Activated naive CD4-positive, alpha-beta T cell treated with Interleukin-2 at 50 U/mL for 16 hours (primary cell): ENCODE results near the gene PDZD4.

Experiments used
- DNase-seq: peaks from one replicate; pipeline ENCODE4 v3.0.0-alpha.2; 2020

PDZD4 gene

DNA sequence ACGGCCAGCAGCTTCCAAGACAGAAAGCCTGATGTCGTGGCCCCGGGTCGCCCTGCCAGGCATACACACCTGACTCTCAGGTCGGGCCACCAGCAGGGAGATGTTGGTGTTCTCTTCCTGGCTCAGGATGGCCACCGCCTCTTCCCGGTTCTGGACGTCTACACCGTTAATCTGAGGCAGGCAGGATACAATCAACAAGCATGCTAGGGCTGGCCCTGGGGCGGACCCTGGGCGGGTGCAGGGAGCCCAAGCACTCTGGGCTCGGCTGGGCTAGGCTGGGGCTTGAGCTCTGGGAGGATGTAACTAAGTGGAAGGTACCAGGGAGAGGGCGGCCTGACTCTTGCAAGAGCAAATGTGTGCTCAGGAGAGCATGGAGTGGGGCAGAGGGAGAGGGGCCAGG, 24.9 kb downstream of the PDZD4 start:
- no peak for DNase-seq

DNA sequence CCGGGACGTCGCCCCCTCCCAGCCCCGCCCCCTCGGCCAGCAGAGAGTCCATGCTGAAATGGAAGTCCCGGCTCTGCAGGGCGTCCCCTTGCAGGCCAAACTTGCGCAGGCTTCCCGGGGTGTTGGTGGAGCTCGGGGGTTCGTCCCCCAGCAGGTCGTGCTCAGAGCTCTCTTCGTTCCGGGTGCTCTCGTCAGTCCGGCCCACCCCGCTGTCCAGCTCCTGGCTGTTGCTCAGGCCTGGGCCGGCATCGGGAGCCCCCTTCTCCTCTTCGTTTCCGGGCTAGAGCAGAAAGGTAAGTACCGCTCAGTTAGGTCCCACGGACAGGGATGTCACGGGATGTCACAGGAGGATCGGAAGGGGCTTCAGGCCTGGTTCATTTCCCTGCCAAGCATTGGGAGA, 25.7 kb downstream of the PDZD4 start:
- DNase-seq, result no peak

DNA sequence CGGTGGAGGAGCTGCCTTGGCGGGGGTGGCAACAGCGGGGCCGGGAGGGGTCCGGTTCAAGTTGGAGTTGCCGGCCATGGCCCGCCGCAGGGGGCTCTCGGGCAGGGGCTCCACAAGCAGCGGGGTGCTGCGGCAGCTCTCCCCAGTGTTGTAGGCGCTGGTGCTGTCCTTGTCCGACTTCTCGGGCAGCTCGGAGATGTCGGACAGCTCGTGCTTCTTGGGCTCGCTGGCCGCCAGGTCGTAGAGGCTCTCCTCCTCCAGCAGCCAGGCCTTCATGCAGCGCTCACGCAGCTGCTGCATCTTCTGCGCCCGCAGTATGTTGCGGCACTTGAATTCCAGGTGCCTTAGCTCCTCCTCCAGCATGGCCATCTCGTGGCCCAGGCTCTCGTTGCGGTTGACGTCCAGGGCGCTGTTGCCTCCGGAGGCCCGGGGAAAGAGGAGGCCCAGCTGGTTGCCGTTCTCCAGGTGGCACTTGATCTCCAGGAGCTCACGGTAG, 26.2 kb downstream of the PDZD4 start:
- DNase-seq, result no peak

DNA sequence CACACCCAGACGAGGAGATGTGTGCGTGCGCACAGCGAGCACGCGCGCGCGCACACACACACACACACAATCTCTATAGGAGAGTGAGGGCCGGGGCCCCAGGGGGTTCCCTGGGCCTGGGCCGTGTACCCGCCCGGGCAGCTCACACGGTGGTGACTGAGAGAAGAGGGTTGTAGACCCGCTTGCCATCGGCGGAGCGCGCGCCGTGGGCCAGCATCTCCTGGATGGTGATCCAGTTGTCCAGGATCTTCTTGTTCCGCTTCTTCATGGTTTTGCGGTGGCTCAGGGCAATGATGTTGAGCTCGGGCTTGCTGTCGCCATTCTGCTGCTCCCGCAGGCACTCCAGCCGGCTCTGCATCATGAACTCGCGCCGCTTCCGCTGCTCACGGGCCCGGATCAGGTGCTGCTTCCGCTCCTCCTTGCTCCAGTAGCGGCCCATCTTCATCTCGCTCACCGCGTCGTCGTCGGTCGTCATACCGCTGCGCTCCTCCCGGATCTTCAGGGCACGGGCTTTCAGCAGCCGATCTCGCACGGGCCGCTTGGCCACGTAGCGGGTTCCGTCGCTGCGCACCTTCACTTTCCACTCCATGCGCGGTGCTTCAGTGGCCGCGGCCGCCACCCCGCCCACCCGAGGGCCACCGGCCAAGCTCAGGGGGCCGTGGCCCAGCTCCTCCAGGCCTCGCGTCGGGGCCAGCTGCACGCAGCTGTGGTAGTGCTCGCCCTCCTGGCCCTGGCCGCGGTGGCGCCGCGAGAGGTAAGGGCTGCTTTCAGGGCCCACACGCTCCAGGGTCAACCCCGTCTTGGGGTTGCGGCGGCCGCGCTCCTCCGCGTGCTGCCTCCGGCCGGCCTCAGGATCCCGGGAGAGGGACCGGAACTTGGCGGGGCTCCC, 26.9 kb downstream of the PDZD4 start:
- DNase-seq, result no peak

DNA sequence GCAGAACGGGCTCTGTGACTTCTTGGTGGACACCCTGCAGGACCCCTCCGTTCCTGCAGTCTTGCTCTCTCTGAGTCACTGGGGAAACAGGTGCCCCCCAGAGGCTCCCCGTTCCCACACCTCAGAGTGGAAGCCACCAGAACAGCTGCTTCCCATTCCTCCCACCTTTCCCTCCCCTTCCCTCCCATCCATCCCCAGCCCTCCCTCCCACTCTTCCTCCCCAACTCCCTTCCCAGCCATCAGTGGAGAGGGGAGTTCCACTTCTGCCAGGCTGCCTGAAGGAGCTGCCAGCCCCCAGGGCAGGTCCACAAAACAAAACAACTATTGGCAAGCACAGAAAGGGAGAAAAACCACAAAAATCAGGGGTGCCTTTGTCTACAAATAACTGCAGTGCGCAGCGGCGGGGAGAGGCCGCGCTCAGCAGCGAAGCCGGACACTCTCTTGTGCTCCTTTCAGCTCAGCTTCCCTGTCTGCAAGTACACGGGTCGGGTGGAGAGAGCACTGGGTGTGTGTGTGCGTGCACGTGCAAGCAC, 27.8 kb downstream of the PDZD4 start:
- no peak for DNase-seq

DNA sequence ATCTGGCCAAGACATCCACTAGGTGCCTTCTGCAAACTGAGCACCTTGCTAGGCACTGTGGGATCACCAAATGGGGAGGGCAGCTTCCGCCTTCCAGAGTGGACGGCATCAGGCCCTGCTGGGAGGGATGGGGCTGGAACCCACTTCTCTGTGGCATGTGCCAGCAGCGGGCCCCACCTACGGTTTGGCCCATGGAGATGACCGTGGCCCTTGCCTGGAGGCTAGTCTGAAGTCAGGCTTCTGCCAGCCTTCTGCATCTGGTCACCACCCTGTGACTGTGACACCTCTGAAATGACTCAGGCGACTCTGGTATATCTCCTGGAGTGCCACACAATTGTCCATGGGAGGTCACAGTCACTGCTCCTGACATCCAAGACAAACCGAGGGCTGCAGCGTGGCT, 28.7 kb downstream of the PDZD4 start:
- no peak for DNase-seq

DNA sequence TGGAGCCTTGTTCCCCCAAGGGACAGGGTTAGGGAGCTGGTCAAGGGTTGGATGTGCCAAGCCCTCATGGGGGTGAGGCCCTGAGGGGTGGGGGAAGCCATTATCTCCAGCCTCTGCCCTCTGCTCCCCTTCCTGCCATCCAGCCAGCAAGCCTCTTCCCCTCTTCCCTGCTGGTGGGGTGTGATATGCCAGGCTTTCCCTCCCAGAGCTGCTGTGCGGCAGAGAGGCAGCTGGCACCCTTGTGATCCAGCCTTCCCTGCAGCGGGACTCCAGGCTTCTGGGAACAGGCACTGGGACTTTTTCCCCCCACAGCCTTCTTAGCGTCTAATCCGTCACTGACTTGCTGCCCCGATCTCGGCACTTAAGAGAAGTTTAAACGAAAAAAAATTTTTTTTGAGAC, 29.6 kb downstream of the PDZD4 start:
- no peak for DNase-seq

DNA sequence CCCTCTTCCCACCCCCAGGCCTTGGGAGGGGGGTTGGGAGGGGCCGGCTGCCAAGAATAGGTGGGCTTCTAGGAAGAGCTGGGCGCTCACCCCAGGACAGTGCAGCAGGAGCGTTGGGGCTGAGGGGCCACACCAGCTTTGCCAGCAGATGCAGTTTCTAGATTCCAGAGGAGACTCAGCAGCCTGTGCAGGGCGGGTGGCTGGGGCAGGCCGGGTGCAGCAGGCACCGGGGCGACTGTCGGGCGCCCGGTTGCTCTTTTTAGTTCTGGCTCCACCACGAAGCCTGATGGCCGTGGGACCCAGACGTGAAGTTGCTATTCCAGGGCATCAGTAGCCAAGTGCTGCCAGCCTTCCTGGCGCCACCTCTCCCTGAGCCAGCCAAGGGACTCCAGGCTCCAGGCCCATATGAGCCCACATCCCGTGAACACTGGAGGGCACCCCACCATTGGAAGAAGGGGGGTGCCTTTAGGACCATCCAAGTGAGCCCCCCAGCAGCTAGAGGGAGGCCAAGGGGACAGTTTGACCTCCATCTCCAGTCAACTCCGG, 30.1 kb downstream of the PDZD4 start:
- no peak for DNase-seq

DNA sequence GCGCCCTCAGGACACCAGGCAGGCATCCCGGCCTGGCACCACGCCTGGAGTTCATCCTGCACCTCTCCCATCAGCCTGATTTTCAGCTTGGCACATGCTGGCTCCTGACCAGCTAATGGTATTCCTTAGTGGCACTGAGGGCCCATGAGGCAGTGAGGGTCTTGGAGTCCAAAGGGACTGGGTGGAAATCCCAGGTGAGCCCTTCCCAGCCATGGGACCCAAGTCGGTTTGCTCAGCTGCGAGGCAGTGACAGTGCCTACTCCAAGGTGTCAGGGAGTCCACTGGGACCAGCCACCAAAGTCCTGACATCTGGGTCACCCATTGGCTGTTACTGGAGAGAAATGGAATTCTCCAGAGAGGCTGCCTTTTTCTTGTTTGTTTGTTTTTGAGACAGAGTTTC, 31.0 kb downstream of the PDZD4 start:
- no peak for DNase-seq

DNA sequence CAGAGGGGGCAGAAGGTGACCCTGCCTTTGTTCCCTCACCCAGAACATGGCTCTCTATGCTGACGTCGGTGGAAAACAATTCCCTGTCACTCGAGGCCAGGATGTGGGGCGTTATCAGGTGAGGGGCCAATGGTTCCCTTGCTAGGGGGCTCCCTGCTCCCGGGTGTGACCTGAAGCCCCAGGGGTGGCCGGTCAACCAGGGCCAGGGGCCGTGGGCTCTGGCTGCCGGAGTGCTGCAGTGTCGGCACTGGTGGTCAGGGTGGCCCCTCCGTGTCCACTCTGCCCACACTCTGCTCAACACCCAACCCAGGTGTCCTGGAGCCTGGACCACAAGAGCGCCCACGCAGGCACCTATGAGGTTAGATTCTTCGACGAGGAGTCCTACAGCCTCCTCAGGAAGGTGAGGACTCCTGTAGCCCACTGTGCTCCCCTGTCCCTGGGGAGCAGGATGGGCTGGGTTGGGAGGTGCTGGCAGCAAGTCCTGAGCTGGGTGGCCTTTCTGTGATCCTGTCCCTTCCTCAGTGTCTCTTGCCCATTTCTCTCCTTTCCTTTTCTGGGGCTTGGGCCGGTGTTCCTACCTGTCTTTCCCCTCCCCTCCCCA, 32.8 kb downstream of the PDZD4 start:
- no peak for DNase-seq

DNA sequence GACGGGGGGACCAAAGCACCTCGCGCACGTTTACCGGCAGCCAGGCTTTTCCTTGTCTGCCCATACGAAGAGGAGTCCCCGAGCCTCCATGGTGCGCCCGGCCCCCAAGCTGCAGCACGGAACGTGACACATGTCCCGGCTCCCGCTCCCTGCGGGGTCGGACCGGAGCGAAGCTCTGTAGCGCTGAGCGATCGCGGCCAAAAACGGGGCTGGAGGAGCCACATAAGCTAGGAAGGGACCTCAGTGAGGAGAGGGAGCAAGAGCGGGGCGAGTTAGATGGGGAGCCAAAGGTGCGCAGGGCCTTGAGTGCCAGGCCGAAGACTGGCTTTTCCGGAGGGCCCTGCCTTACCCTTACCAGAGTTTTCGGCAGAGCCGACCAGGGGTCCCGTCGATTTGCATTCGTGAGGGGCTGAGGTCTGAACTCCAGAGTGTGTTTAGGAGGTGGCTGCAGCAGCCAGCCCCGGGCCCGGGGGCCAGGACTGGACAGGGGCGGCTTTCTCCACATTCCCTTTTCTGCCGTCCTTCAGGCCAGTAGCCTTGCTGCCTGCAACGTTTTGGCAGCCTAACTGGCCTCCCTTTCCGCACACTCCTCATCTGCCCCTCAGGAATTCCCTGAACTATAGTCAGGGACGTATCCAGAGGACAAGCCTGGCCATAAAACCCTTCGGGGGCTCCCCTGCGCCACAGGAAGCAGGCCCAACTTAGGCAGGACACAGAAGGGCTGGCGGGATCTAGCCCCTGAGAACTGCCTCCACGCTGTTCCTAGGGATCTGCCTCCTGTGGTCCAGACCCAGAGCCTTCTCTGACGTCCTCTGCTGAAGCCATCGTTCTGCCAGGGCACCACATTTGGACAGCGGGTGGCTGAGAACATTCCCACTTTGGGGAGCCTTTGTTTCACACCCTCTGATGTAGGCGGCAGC, 35.2 kb downstream of the PDZD4 start:
- DNase-seq, result peak; percentile 28

DNA sequence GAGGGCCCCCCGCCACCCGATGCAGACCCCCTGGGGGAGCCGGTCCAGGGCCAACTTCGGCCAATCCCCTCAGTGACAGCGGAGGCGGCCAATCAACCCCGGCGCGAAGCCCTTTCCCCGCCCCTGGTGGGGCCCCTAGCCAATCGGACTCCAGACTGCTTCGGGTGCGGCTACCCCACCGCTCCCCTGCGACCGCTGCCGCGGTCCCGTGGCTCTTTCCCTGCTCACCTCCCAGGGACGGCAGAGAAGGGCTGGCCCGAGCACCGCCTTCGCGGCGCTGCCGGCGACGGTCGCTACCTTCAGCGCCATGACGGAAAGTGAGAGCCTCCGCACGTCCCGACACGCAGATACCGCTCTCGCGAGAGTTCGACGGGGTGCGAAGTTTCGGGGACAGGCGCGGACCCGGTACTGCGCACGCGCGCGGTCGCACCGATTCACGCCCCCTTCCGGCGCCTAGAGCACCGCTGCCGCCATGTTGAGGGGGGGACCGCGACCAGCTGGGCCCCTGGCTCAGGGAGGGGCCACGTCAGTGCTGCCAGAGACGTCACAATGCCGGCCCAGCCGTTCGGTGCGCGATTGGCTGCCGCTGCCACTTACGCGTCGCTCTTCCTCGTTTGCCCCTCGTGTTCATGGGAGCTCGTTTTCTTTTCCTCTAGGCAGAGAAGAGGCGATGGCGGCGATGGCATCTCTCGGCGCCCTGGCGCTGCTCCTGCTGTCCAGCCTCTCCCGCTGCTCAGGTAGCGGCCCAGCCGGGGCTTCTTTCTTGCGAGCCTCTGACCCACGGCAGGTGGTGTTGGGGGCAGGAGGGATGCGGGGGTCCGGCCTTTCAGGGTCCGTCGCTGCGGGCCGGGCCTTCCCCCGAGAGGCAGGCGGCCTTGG, 36.1 kb downstream of the PDZD4 start, which contains the start of the genes IDH3G and SSR4:
TSS of gene IDH3G (minus strand) at position 358 of the 879 bp plus-strand sequence. CDS start at position 309, 49 bp downstream.
TSS of gene SSR4 (plus strand) at position 651 of the 879 bp plus-strand sequence. CDS start at position 671, 20 bp downstream.
- peak; percentile 91 for DNase-seq

DNA sequence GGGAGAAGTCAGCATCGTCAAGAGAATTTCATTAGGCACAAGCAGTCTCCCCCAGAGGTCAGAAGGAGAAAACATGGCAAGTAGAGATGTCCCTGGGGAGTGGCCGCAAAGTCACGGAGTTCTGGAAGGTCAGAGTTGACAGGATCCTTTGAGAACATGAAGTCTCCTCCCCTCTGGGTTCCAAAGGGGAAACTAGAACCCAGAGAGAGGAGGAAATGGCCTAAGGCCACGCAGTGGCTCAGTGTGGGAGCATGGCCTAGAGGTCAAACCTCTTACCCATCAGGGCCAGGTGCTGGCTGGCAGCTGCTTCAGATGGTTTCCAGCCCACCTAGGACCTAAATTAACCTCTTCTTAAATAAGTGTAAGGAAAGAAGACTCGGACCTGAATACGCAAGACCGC, 37.1 kb downstream of the PDZD4 start:
- DNase-seq, result no peak

DNA sequence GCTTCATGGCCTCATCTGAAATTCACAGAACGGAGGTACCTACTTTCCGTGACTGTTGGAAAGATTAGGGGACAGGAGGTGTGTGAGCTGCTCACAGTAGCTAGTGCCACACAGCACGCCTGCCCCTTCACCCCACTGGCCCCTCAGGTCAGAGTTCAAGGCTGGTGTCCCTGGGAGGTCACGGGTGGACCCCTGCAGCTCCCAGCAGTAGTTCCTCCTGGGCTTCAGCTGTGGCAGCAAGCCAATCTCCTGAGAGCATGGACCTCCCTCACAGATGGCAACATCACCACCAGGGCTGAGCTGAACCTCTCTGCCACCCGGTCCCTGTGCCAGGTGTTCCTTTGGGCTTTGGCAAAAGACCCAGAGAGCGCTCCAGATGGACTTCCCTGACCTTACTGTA, 38.0 kb downstream of the PDZD4 start:
- no peak for DNase-seq

DNA sequence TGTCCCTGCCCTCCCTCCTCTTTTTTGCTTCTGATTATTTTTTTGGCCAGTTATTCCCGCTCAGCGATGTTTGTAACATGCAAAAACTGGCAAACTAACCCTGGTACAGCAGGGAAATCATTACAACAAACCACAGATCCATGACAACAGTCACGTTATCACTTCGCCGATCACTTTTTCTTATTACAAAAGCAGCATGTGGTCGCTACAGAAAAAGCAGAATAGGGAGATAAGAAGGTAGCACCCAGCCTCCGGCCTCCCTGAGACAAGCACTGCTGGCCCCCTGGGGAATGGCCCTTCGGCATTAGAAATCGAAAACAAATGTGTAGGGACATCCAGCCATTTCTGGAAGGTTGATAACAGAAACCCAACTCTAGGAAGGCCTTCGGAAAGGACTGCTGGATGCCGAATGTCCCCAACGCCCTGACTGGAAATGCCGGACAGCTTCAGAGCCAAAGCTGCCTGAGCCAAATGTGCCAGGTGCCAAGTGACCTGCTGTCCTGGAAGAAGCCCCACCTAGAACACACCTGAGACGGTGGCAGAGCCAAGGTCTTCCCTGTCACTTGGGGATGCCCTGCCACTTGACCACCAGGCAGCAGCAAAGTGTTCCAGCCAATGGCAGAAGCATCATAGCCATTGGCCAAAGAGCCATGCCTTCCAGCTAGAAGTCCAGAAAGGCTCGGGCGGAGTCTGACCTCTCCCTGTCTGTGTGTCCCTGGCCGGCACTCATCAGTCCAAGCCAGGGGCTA, 39.1 kb downstream of the PDZD4 start:
- no peak for DNase-seq

DNA sequence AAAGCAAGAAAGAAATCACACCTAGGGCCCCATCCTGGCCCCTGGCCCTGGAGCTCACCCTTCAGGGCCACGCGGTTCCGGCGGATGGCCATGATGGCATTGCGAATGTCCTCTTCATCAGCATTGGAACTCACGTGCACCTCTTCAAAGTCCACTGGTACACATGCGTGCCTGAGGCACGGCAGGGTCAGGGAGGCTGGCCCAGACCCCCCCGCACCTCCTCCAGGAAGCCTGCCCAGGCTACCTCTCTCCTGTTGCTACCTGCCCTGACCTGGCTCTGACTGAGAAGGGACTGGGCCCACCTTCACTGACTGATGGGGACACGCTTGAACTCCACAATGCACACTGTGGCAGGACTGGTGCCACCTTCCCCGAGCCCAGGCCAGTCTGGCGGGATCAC, 40.7 kb downstream of the PDZD4 start:
- no peak for DNase-seq

DNA sequence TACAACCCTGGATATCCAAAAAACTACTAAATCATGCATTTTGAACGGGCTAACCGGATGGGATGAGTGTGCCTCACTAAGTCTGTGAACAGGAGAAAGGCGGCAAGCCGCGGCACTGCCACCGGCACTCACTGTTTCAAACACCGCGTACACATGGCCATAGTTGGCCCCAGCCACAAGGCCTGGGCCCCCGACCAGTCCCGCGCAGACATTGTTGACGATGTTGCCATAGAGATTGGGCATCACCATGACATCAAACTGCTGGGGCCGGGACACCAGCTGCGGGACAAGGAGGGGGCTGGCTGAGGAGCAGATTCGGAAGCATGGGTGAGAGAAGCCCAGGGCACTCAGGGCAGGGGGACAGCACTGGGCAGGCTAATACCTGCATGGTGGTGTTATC, 43.7 kb downstream of the PDZD4 start:
- no peak for DNase-seq

DNA sequence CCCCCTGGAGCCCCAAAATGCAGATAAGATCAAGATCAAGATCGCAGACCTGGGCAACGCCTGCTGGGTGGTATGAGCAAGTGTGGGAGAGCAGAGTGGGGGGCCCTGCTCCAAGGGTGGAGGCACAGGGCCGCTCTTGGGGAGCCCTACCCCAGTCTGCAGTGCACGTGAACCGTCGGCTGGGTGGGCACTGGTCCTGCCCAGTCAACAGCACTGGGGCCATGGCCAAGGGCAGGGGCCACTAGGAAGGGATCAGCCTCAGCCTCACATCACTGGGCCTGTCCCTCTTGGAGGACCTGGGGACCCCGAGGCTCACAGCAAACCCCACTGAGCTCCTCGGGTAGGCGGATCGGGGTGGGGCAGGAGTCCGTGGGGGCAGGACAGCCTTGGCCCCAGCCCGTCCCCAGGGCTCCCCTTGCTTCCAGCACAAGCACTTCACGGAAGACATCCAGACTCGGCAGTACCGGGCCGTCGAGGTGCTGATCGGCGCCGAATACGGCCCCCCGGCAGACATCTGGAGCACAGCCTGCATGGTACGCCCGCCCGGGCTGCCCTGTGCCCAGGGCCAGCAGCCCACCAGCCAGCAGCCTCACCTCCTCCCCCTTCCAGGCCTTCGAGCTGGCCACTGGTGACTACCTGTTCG, 45.9 kb downstream of the PDZD4 start:
- no peak for DNase-seq

DNA sequence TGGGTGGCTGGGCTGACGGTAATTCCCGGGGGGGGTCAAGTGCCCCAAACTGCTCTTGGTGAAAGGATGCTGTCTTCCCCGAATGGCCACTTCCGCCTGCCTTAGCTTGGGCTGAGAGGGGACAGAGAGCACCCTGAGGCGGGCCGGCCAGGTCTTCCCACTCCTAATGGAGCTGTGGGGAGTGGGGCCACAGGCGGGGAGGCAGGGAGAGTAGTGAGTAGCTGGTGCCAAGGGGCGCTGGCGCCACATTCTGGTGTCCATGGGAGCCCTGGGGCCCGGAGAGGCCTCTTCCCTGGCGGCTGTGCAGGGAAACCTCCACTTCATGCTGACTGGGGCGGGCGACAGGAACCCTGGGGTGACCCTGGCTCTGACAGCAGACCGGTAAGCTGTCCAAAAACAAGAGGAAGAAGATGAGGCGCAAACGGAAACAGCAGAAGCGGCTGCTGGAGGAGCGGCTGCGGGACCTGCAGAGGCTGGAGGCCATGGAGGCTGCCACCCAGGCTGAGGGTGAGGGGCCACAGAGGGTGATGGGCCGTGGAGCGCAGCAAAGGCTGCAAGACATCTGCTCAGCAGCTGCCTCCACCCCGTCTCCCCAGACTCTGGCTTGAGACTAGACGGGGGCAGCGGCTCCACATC, 46.8 kb downstream of the PDZD4 start:
- DNase-seq, result no peak

DNA sequence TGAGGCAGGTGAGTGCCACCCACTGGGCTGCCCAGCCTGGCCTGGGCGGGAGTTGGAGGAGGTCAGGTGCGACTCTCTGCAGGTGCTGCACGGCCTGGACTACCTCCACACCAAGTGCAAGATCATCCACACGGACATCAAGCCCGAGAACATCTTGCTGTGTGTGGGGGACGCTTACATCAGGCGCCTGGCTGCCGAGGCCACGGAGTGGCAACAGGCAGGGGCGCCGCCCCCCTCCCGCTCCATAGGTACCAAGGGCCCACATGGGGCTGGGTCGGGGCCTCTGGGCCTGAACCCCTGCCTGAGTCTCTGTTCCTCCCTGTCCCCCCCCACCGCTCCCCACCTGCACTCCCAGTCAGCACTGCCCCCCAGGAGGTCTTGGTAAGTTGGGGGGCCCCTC, 47.5 kb downstream of the PDZD4 start:
- no peak for DNase-seq
